B cell (primary cell): ENCODE data around the gene SEC14L1.

Source experiments
- EZH2 ChIP-seq: IDR thresholded peaks from 2 replicates; pipeline ENCODE4 v1.6.1; 2012; ENCODE audit warnings: borderline replicate concordance, low read depth, mild to moderate bottlenecking, moderate library complexity, low read length; ENCODE audit not compliant: insufficient read depth, poor library complexity, severe bottlenecking
- TF ChIP-seq, protein P1 (sequence below): fragments of 200-600 bp; IDR thresholded peaks from one replicate; pipeline ENCODE4 v1.8.0; 2022; ENCODE audit warnings: antibody characterized with exemption, mild to moderate bottlenecking

DNA sequence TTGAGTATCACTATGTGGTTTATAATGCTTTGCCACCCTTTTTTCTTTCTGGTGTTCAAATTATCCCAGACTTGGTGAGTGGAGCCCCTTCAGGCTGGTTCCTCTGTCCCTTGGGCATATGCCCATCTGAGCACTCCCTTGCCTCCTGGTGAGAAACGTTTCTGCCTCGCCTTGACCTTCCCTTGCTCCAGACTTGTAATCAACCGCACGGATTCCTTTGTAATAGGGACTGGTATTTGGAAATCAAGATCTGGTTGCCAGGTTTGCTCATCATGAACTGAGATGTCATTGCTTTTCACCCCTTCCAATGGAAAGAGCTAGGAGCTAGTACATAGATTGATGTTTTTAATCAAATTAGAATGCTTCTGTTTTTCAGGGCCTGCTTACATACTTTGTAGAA, 43.7 kb downstream of the SEC14L1 start:
- TF ChIP-seq EZH2: no peak
- TF ChIP-seq, protein P1, sequence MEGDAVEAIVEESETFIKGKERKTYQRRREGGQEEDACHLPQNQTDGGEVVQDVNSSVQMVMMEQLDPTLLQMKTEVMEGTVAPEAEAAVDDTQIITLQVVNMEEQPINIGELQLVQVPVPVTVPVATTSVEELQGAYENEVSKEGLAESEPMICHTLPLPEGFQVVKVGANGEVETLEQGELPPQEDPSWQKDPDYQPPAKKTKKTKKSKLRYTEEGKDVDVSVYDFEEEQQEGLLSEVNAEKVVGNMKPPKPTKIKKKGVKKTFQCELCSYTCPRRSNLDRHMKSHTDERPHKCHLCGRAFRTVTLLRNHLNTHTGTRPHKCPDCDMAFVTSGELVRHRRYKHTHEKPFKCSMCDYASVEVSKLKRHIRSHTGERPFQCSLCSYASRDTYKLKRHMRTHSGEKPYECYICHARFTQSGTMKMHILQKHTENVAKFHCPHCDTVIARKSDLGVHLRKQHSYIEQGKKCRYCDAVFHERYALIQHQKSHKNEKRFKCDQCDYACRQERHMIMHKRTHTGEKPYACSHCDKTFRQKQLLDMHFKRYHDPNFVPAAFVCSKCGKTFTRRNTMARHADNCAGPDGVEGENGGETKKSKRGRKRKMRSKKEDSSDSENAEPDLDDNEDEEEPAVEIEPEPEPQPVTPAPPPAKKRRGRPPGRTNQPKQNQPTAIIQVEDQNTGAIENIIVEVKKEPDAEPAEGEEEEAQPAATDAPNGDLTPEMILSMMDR: no peak
